Colonic mucosa (tissue), 4 donors: ENCODE data around the gene SEPTIN2. TPM values are rescaled to one million over a fixed set of nuclear protein-coding genes. Genes with fewer than 3 reads are reported as not detected.

ENCODE experiments used
- DNase-seq: peaks from one replicate; pipeline ENCODE4 v3.0.0-alpha.2; 2020
- H3K27ac ChIP-seq: fragments of 200-600 bp; one replicate; pipeline ENCODE4 v1.8.0; 2021
- H3K27me3 ChIP-seq: fragments of 200-600 bp; one replicate; pipeline ENCODE4 v1.8.0; 2021
- H3K36me3 ChIP-seq: fragments of 200-600 bp; one replicate; pipeline ENCODE4 v1.8.0; 2021
- H3K4me1 ChIP-seq: fragments of 200-600 bp; one replicate; pipeline ENCODE4 v1.8.0; 2021; ENCODE audit warnings: mild to moderate bottlenecking
- H3K4me3 ChIP-seq: fragments of 200-600 bp; one replicate; pipeline ENCODE4 v1.8.0; 2021
- H3K9ac ChIP-seq, 2 donors: one replicate each; pipeline ENCODE4 v1.7.0; 2013; ENCODE audit warnings: control low read depth in 2 of 2, low read depth in 2 of 2, low read length in 2 of 2
- H3K9me3 ChIP-seq: fragments of 200-600 bp; one replicate; pipeline ENCODE4 v1.8.0; 2021
- intact Hi-C: fragments of 100-400 bp; cut with DNase I; formaldehyde crosslinking; loops from one replicate; pipeline ENCODE4 v1.14.1; 2022
- total RNA-seq, 2 donors: library from RNA; stranded (reverse); fragmentation: NEBNext Ultra II Directional in 1 of 2; extraction: Animal tissue kit (Norgen Biotek cat#: 25700) in 1 of 2; gene quantifications; one replicate each; pipeline ENCODE4 v1.2.1, GENCODE V29; 2021
- TF ChIP-seq, protein P1 (sequence below): fragments of 200-600 bp; IDR thresholded peaks from one replicate; pipeline ENCODE4 v1.8.0; 2022; ENCODE audit warnings: antibody characterized with exemption, mild to moderate bottlenecking
- donor health status: healthy.
- donor health status: DM: no; HTN: no; CAD: no.
- donor health status: DM: no; HTN: no; CAD: no.

SEPTIN2 gene
- total RNA-seq, 2 donors from 2014 or later = 196 to 244 TPM

DNA sequence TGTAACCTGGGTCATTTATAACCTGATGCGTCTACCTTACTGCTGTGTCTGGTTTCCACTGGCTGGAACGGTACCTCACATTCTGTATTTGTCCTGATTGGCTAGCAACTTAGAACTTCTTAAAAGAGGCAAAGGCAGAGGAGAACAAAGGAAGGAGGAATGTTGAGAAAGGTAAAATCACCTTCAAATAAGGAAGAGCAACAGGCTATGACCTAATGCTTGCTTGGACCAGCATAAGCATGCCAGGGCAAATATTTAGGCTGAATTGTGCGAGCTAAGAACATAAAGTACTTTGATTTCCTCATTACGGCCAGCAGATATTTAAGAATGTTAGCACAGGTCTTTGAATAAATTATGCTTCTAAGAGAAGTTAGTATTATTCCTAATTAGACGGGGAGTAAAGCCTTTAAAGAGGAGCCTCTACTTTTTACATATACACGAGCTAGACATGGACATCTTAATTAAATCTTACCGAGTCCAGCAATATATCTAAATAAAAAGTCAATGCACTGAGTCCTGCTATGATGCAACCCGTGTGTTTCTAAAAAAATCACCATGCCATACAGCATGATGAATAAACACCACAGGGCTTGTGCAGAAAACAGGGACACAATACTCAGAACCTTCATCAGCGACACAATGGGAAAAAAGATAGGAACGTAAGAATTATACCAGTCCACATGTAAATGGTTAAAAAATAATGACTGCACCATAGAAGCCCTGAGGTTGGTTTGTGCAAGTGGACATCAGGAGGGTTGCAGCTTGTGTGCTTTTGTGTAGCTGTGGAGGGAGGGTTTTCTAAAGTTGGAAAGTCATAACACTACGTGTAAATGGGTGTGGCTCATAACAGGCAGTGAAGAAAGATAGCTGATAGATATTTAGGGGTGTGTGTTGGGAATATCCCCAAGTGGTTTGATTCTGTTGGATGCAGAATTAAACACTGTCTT is 14.2 kb downstream of the SEPTIN2 start:
- Histone ChIP-seq H3K4me1 (no peaks in the 10 kb centered on the region), H3K27ac (no peak overlapping the region), H3K9me3 (no peaks in the 10 kb centered on the region), H3K4me3 (no peak overlapping the region), H3K36me3 (no peaks in the 10 kb centered on the region), H3K9ac (peak overlapping the region in 1 of 2 donors; percentile 9), H3K27me3 (no peaks in the 10 kb centered on the region)
- intact Hi-C loops = no loop called here
- TF ChIP-seq, protein P1, sequence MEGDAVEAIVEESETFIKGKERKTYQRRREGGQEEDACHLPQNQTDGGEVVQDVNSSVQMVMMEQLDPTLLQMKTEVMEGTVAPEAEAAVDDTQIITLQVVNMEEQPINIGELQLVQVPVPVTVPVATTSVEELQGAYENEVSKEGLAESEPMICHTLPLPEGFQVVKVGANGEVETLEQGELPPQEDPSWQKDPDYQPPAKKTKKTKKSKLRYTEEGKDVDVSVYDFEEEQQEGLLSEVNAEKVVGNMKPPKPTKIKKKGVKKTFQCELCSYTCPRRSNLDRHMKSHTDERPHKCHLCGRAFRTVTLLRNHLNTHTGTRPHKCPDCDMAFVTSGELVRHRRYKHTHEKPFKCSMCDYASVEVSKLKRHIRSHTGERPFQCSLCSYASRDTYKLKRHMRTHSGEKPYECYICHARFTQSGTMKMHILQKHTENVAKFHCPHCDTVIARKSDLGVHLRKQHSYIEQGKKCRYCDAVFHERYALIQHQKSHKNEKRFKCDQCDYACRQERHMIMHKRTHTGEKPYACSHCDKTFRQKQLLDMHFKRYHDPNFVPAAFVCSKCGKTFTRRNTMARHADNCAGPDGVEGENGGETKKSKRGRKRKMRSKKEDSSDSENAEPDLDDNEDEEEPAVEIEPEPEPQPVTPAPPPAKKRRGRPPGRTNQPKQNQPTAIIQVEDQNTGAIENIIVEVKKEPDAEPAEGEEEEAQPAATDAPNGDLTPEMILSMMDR = no peak
- DNase-seq = no peak

DNA sequence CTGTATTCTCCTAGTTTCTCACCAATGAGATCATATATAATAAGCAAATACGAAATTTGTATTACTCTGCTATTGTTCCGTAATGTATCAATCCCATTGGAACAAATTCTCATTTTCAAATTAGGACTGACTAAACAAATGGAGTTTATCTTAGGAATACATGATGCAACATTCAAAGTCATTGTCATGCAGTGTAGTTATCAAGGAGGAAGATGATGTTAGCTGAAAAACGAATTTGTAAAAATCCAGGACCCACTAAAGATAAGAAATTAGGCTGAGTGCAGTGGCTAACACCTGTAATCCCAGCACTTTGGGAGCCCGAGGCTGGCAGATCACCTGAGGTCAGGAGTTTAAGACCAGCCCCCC is 14.9 kb downstream of the SEPTIN2 start:
- no peaks in the 10 kb centered on the region for H3K36me3 ChIP-seq

DNA sequence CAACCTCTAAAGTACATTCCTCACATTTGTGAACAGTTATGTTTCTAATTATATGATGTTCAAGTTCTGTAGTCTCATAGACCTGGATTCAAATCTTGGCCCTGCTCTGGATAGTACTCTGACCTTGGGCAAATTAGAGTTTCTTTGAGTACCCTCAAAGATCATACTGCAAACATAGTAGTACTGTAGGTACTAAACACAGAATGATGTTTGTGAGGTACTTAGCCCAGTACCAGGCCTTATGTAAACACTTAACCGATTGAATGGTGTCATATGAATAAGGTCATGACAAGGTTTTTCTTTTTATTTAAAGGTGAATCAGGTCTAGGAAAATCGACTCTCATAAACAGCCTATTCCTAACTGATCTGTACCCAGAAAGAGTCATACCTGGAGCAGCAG is 19.1 kb downstream of the SEPTIN2 start:
- H3K9ac ChIP-seq = no peak overlapping the region
- H3K36me3 ChIP-seq = peaks cover 17% of the 10 kb centered on the region
- H3K27ac ChIP-seq = no peak overlapping the region
- peaks cover 2% of the 10 kb centered on the region for H3K4me1 ChIP-seq
- no peak for DNase-seq
- no peaks in the 10 kb centered on the region for H3K9me3 ChIP-seq
- intact Hi-C loops = no loop called here
- TF ChIP-seq, protein P1 = no peak
- no peaks in the 10 kb centered on the region for H3K27me3 ChIP-seq
- H3K4me3 ChIP-seq = no peak overlapping the region

More for the DNA sequence above, 14.9 kb downstream of the SEPTIN2 start:
- Histone ChIP-seq H3K27ac (no peak overlapping the region), H3K27me3 (no peaks in the 10 kb centered on the region), H3K4me3 (no peak overlapping the region), H3K9ac (no peak overlapping the region), H3K4me1 (no peaks in the 10 kb centered on the region), H3K9me3 (no peaks in the 10 kb centered on the region)
- TF ChIP-seq, protein P1 = no peak
- intact Hi-C loops = no loop called here
- no peak for DNase-seq

- DNase-seq = no peak
- H3K4me3 ChIP-seq = no peak overlapping the region
- no peaks in the 10 kb centered on the region for H3K9me3 ChIP-seq
- H3K9ac ChIP-seq = no peak overlapping the region
- H3K4me1 ChIP-seq = peaks cover 4% of the 10 kb centered on the region
- intact Hi-C loops = no loop called here
- no peak overlapping the region for H3K27ac ChIP-seq
- H3K27me3 ChIP-seq = no peaks in the 10 kb centered on the region
- H3K36me3 ChIP-seq = peaks cover 34% of the 10 kb centered on the region
- TF ChIP-seq, protein P1 = no peak
Observed at GRCh38 chr2:241339839-241340630, 24.3 kb downstream of the SEPTIN2 start.

GRCh38 chr2:241340631-241341163 is 25.0 kb downstream of the SEPTIN2 start:
- intact Hi-C loops = no loop called here
- peaks cover 35% of the 10 kb centered on the region for H3K36me3 ChIP-seq
- no peak for DNase-seq

More at GRCh38 chr2:241340631-241341163, 25.0 kb downstream of the SEPTIN2 start:
- no peak overlapping the region for H3K4me3 ChIP-seq
- TF ChIP-seq, protein P1 = no peak
- H3K27me3 ChIP-seq = no peaks in the 10 kb centered on the region
- H3K9me3 ChIP-seq = no peaks in the 10 kb centered on the region
- no peak overlapping the region for H3K9ac ChIP-seq
- no peak overlapping the region for H3K27ac ChIP-seq
- peaks cover 4% of the 10 kb centered on the region for H3K4me1 ChIP-seq
